Measurements from ENCODE around the gene FES.

DNA sequence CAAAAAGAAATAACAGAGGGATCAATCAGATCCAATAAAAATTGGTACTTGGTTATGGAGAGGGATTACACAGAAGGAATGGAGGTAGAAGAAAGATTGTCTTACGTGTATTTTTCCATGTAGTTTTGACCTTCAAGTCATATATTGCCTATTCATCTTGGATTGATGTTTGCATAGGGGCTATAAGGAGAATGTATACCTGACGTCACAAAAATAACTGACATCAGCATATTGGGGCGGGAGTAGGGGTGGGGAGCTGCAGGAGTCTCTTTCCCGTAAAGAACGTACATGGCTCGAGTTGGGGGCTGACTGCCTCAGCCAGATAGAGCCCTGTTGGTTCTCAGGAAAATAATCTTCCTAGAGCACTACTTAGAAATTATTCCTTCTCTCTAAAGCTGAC, 21.8 kb upstream of the FES start:
- TF ChIP-seq, protein P1, sequence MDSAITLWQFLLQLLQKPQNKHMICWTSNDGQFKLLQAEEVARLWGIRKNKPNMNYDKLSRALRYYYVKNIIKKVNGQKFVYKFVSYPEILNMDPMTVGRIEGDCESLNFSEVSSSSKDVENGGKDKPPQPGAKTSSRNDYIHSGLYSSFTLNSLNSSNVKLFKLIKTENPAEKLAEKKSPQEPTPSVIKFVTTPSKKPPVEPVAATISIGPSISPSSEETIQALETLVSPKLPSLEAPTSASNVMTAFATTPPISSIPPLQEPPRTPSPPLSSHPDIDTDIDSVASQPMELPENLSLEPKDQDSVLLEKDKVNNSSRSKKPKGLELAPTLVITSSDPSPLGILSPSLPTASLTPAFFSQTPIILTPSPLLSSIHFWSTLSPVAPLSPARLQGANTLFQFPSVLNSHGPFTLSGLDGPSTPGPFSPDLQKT (CRISPR knock-in tag; IDR thresholded peaks at IDR 0.05; ENCODE audit: borderline replicate concordance) = no peak
- no peak for TF ChIP-seq RELA (CRISPR knock-in tag; IDR thresholded peaks at IDR 0.05)

Measured in HepG2 (cell line).